Stimulated activated CD8-positive, alpha-beta memory T cell treated with anti-CD3 and anti-CD28 coated beads, Interleukin-4, amount 100 ng/mL, for 24 hours (primary cell): ENCODE measurements around the gene MTCH2.

ENCODE experiments used
- DNase-seq: peaks from one replicate; pipeline ENCODE4 v3.0.0-alpha.2; 2020; ENCODE audit warnings: low read depth

MTCH2 gene

GRCh38 chr11:47589977-47590861 is 52.1 kb downstream of the MTCH2 start:
- DNase-seq, result no peak

- no peak for DNase-seq
Measured at GRCh38 chr11:47589584-47589976, 52.8 kb downstream of the MTCH2 start.

- no peak for DNase-seq
Measured at GRCh38 chr11:47589118-47589517, 53.2 kb downstream of the MTCH2 start.

- no peak for DNase-seq
Measured at GRCh38 chr11:47587723-47588326, 54.5 kb downstream of the MTCH2 start.

DNA sequence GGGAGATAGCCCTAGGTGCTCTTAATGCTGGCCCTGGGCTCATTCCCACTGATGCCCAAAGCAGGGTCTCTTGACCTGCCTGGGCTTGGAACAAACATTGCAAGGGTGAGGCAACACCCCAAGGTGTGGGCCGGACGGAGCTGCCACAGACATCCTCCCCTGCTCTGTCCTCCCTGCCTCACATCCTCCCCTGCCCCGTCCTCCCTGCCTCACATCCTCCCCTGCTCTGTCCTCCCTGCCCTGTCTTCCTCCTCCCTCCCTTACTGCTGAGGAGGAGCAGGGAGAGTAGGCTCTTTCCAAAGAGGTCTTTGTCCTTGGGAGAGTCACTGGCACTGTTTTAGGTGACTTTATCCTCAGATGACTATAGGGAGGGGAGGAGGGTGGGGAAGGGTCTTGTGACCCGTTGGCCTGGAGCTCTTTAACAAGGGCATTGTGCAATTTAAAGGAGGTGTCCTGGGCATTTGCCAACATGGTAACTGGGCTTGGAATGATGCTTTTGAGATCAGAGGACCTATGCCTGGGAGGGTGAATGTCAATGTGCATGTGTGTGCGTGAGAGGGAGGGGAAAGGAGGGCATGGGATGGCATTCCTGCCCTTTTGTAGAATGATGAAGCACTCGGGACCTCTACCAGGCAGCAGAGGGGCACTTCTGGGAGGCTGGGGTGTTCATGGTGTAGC is 55.2 kb downstream of the MTCH2 start:
- no peak for DNase-seq

DNA sequence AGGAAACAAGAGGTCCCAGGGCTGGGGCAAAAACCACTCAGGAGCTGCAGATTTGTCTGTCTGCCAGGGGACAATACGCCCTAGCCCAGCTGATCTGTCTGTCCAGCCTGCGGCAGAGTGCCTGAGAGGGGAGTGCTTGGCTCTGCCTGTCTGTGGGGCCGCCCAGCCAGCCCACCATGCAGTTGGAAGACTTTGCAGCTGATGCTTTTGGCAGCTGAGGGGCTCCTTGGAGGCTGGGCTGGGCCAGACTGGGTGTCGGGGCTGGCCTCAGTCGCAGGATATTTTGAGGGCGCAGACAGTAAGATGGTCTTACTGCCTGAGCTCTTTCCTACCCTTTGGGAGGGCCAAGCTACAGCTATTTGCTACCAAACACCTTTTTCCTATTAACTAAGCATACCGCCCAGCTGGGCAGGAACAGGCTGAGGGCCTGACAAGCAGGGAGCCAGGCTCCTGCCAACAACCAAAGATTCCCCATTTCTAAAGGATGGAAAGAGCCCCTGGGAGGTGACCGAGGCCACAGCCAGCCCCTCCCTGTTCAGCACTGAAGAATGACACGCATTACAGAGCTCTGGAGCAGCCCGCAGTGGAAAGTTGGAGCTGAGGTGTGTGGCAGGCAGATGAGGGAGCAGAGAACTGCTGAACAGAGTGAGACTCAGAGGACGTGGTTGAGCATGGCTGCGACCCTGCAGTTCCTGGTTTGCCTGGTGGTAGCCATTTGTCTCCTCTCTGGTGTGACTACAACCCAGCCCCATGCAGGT is 56.1 kb downstream of the MTCH2 start, which contains the start of gene FAM180B:
TSS of gene FAM180B (plus strand) at position 581 of the 758 bp plus-strand sequence. CDS start at position 672, 91 bp downstream.
- no peak for DNase-seq

GRCh38 chr11:47583844-47584243 is 58.5 kb downstream of the MTCH2 start:
- no peak for DNase-seq

- DNase-seq, result peak; percentile 74
Measured at GRCh38 chr11:47578524-47579494, 63.5 kb downstream of the MTCH2 start, which contains the start of the genes KBTBD4 and NDUFS3. KBTBD4 (minus strand) TSS chr11:47578970; CDS start chr11:47578951, 19 bp downstream. NDUFS3 (plus strand) TSS chr11:47579074; CDS start chr11:47579092, 18 bp downstream.

GRCh38 chr11:47577460-47578041 is 64.8 kb downstream of the MTCH2 start:
- DNase-seq, result no peak

GRCh38 chr11:47573321-47573720 is 69.0 kb downstream of the MTCH2 start:
- DNase-seq, result no peak

DNA sequence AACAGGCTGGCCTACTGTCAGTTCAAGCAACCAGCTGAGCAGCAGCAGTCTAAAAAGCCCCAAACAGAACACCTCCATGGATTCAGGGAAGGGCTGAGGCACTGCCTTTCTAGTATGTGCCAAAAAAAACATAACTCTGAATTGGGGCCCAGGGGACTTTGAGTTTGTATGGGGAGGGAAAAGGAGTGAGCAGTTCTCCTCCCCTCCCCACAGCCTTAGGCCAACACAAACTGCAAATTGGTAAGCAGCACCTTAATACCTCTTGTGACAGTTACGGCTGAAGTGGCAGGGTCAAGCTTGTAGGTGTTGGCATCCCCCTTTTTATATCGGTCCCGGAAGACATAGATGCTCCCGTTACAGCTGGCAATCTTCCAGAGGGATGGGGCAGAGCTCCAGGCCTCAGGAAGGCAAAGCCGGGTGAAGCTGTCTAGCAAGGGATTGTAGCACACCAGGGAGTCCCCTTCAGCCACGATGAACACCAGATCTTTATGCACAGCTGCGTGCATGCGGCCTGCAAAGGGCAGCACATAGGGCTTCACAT is 69.6 kb downstream of the MTCH2 start:
- DNase-seq, result no peak

DNA sequence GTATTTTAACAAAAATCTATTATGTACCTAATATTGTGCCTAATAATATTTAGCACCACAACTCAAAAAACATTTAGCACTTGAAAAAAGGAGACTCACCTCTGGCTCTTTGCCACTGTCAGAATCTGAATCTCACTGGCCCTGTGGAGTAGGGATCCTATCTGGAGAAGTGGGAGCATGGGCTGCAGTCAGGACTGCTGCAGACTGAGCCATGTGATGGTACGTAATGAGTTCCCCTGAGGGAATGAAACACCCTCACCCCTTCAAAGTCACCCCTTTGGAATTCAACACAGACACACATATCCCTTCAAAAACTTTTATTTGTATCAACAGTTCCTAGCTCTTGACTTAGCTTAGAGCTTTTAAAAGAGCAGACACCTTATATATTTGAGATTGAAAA is 70.5 kb downstream of the MTCH2 start:
- DNase-seq, result no peak

DNA sequence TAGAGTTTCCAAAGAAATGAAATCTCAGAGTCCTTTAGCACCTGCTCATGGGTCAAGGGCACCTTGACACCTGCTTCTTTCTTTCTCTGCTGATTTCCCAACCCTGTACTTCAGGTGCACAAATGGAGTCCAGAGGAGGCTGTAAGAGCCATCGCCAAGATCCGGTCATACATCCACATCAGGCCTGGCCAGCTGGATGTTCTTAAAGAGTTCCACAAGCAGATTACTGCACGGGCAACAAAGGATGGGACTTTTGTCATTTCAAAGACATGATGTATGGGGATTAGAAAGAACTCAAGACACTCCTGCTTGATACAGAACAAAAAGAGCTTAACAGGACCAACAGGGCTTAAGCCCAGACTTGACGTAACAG is 71.0 kb downstream of the MTCH2 start:
- DNase-seq, result no peak

- DNase-seq, result no peak
Measured at GRCh38 chr11:47570651-47571356, 71.6 kb downstream of the MTCH2 start.

DNA sequence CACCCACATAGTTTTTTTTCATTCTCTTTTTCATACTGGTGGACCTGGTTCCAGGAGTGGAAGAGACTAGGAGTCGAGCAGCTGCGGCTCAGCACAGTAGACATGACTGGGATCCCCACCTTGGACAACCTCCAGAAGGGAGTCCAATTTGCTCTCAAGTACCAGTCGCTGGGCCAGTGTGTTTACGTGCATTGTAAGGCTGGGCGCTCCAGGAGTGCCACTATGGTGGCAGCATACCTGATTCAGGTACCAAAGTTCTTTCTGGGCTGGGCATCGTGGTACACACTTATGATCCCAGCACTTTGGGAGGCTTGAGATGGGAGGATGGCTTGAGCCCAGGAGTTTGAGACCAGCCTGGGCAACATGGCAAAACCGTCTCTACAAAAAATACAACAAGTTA is 72.7 kb downstream of the MTCH2 start:
- no peak for DNase-seq
